Prostate gland (tissue), 2 donors: ENCODE results near the gene OR2H1.

Experiments used
- CTCF ChIP-seq, 4 experiments: fragments of 200-600 bp in 2 of 4; fragments of 450-650 bp in 2 of 4; sonication (generic) in 2 of 4; IDR thresholded peaks; 1 replicate in 3 of 4; 2 replicates in 1 of 4; pipeline ENCODE4 v1.5.1; 2016 to 2019; ENCODE audit warnings: antibody characterized with exemption in 4 of 4, mild to moderate bottlenecking in 2 of 4, moderate library complexity in 2 of 4
- POLR2AphosphoS5 ChIP-seq: sonication (generic); formaldehyde crosslinking; IDR thresholded peaks from one replicate; pipeline ENCODE4 v1.6.1; 2017; ENCODE audit warnings: antibody characterized with exemption

DNA sequence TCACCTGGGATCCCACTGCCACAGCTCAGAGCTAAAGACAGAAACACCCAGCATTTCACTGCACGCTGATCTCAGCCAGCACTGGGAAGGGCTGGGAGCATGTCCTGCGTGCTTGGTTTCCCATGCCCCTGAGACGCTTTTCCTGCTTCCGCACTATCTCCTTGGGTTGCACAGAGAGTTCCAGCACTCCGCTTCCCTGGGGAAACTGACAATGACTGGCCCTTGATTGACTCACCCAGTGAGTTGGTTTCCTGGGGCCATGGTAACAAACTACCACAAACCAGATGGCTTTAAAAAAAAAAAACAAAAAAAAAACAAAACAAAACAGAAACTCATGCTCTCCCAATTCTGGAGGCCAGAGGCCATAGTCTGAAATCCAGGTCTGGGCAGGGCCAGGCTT, 45.6 kb downstream of the OR2H1 start:
- TF ChIP-seq POLR2AphosphoS5, result no peak
- TF ChIP-seq CTCF (IDR thresholded peaks at IDR 0.05), result no peak
